Neural progenitor cell (in vitro differentiated cells): ENCODE data around the gene SRSF7. TPM values are rescaled to one million over a fixed set of nuclear protein-coding genes. Genes with fewer than 3 reads are reported as not detected.
A peak's percentile ranks its signal among the peaks of the same experiment; 100 is the strongest.
"Not testable (repeated sequence)": the region's sequence is repeated elsewhere in the genome, so short reads cannot be mapped to it uniquely, and the experiment has no call there.

Experiments
- DNase-seq: peaks from one replicate; pipeline ENCODE4 v3.0.0-alpha.2; 2016; ENCODE audit warnings: low spot score
- H2AFZ ChIP-seq: fragments of 200-600 bp; sonication (generic); replicated peaks from 2 replicates; pipeline ENCODE4 v1.6.1; 2016; ENCODE audit warnings: antibody characterized with exemption
- H3F3A ChIP-seq: fragments of 200-600 bp; sonication (generic); 2 replicates; pipeline ENCODE4 v1.6.1; 2016; ENCODE audit warnings: antibody characterized with exemption, low read depth
- H3K27ac ChIP-seq: fragments of 200-600 bp; sonication (generic); 2 replicates; pipeline ENCODE4 v1.5.1; 2016; ENCODE audit warnings: mild to moderate bottlenecking
- H3K27me3 ChIP-seq: fragments of 200-600 bp; sonication (generic); 2 replicates; pipeline ENCODE4 v1.6.1; 2016; ENCODE audit warnings: mild to moderate bottlenecking, moderate library complexity
- H3K36me3 ChIP-seq: fragments of 200-600 bp; sonication (generic); 2 replicates; pipeline ENCODE4 v1.5.1; 2016
- H3K4me1 ChIP-seq: fragments of 200-600 bp; sonication (generic); 2 replicates; pipeline ENCODE4 v1.6.1; 2016; ENCODE audit warnings: mixed run types
- H3K4me2 ChIP-seq: fragments of 200-600 bp; sonication (generic); 2 replicates; pipeline ENCODE4 v1.6.1; 2016
- H3K4me3 ChIP-seq: fragments of 200-600 bp; sonication (generic); 2 replicates; pipeline ENCODE4 v1.5.1; 2016
- H3K79me2 ChIP-seq: fragments of 200-600 bp; sonication (generic); 2 replicates; pipeline ENCODE4 v1.6.1; 2016; ENCODE audit warnings: low read depth
- H3K9ac ChIP-seq: fragments of 200-600 bp; sonication (generic); 2 replicates; pipeline ENCODE4 v1.6.1; 2016
- H3K9me3 ChIP-seq: fragments of 200-600 bp; sonication (generic); 2 replicates; pipeline ENCODE4 v1.5.1; 2016; ENCODE audit warnings: low read depth
- H4K20me1 ChIP-seq: fragments of 200-600 bp; sonication (generic); 2 replicates; pipeline ENCODE4 v1.6.1; 2016; ENCODE audit warnings: low read depth
- H3K27ac Mint-ChIP-seq: 3 replicates; pipeline ENCODE4 v1.8.0; 2021; ENCODE audit warnings: mixed read lengths
- H3K27me3 Mint-ChIP-seq: 2 replicates; pipeline ENCODE4 v1.8.0; 2022; ENCODE audit warnings: low read depth, mild to moderate bottlenecking, inconsistent platforms, moderate library complexity, mixed read lengths; ENCODE audit not compliant: insufficient read depth
- H3K36me3 Mint-ChIP-seq: 3 replicates; pipeline ENCODE4 v1.8.0; 2021; ENCODE audit warnings: mixed read lengths
- H3K4me1 Mint-ChIP-seq: 3 replicates; pipeline ENCODE4 v1.8.0; 2021; ENCODE audit warnings: mixed read lengths
- H3K4me3 Mint-ChIP-seq: 3 replicates; pipeline ENCODE4 v1.8.0; 2021; ENCODE audit warnings: mild to moderate bottlenecking, moderate library complexity, mixed read lengths
- H3K9me3 Mint-ChIP-seq: 3 replicates; pipeline ENCODE4 v1.8.0; 2020; ENCODE audit warnings: mixed read lengths
- EZH2 ChIP-seq: fragments of 200-600 bp; sonication (generic); IDR thresholded peaks from 2 replicates; pipeline ENCODE4 v1.6.1; 2017; ENCODE audit warnings: antibody characterized with exemption, mild to moderate bottlenecking, moderate library complexity
- EZH2phosphoT487 ChIP-seq: fragments of 200-600 bp; sonication (generic); IDR thresholded peaks from 2 replicates; pipeline ENCODE4 v1.6.1; 2017; ENCODE audit warnings: antibody characterized with exemption
- total RNA-seq: library from RNA; depleted of rRNA; stranded (reverse); fragments of >200 nt; gene quantifications from 2 replicates; pipeline ENCODE4 v1.2.3, GENCODE V29; 2015; ENCODE audit warnings: low replicate concordance
- TF ChIP-seq, protein P1 (sequence below): fragments of 200-600 bp; sonication (generic); IDR thresholded peaks from 2 replicates; pipeline ENCODE4 v1.5.1; 2017; ENCODE audit warnings: antibody characterized with exemption, mild to moderate bottlenecking

SRSF7 gene
- total RNA-seq, 1 donor from 2014 or later = 307 TPM

DNA sequence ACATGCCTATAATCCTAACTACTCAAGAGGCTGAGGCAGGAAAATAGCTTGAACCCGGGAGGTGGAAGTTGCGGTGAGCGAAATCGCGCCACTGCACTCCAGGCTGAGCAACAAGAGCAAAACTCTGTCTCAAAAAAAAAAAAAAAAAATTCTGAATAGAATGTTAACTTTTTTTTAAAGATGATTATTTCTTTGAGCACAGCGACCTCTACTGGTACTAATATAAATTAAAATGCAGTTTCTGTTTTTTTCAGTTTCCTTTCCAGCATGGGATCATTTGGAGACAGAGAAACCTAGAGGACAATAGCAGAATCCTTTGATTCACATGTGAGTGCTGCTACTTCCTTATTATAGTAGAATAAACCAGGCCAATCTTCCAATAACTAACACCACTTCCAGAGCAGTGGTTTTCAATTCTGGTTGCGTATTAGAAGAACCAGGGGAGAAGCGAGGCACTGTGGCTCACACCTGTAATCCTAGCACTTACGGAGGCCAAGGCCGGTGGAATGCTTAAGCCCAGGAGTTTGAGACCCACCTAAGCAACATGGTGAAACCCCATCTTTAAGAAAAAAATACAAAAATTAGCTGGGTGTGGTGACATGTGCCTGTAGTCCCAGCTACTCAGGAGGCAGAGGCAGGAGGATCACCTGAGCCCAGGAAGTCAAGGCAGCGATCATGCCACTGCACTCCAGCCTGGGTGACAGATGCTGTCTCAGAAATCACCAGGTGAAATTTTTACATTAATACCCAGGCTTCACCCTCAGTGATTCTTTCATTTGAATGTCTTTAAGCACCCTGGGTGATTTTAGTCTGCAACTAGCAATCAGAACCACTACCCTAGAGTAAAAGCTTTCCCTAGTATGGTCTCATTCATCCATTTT is 10.1 kb downstream of the SRSF7 start:
- Histone ChIP-seq H4K20me1 (peaks cover 52% of the 10 kb centered on the region), H3K27ac (peak overlapping the region; percentile 56), H3K4me1 (no peaks in the 10 kb centered on the region), H3F3A (peaks cover 75% of the 10 kb centered on the region), H3K36me3 (peaks cover 35% of the 10 kb centered on the region), H3K4me3 (no peak overlapping the region), H2AFZ (no peak overlapping the region), H3K9me3 (no peaks in the 10 kb centered on the region), H3K79me2 (peaks cover 68% of the 10 kb centered on the region), H3K27me3 (no peaks in the 10 kb centered on the region), H3K9ac (no peak overlapping the region), H3K4me2 (no peak overlapping the region)
- peaks cover 4% of the 10 kb centered on the region for H3K27me3 Mint-ChIP-seq
- H3K4me1 Mint-ChIP-seq = peaks cover 16% of the 10 kb centered on the region
- no peak for TF ChIP-seq EZH2
- TF ChIP-seq, protein P1, sequence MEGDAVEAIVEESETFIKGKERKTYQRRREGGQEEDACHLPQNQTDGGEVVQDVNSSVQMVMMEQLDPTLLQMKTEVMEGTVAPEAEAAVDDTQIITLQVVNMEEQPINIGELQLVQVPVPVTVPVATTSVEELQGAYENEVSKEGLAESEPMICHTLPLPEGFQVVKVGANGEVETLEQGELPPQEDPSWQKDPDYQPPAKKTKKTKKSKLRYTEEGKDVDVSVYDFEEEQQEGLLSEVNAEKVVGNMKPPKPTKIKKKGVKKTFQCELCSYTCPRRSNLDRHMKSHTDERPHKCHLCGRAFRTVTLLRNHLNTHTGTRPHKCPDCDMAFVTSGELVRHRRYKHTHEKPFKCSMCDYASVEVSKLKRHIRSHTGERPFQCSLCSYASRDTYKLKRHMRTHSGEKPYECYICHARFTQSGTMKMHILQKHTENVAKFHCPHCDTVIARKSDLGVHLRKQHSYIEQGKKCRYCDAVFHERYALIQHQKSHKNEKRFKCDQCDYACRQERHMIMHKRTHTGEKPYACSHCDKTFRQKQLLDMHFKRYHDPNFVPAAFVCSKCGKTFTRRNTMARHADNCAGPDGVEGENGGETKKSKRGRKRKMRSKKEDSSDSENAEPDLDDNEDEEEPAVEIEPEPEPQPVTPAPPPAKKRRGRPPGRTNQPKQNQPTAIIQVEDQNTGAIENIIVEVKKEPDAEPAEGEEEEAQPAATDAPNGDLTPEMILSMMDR = peak; percentile 69
- peaks cover 56% of the 10 kb centered on the region for H3K36me3 Mint-ChIP-seq
- H3K4me3 Mint-ChIP-seq = no peak overlapping the region
- peak; percentile 48 for DNase-seq
- peaks cover 10% of the 10 kb centered on the region for H3K9me3 Mint-ChIP-seq
- no peak overlapping the region for H3K27ac Mint-ChIP-seq

DNA sequence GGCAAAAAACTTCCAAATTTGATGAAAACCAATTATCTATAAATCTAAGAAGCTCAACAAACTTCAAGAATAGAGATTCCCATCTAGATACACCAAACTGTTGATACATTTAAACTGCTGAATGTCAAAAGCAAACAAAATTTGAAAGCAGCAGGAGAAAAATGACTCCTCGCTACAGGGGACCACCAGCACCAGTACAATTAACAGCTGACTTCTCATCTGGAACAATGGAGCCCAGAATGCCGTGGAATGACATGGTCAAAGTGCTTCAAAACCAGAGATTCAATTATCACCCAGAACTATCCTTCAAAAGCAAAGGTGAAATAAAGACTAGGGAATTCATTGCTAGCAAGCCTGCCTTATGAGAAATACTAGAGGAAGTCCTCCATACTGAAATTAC is 11.6 kb downstream of the SRSF7 start:
- Mint-ChIP-seq H3K36me3 (peaks cover 48% of the 10 kb centered on the region), H3K4me3 (no peak overlapping the region), H3K4me1 (peaks cover 20% of the 10 kb centered on the region), H3K27me3 (peaks cover 4% of the 10 kb centered on the region), H3K9me3 (peaks cover 10% of the 10 kb centered on the region), H3K27ac (no peak overlapping the region)
- H3K4me1 ChIP-seq = no peaks in the 10 kb centered on the region
- H3K4me2 ChIP-seq = no peak overlapping the region
- H4K20me1 ChIP-seq = peaks cover 39% of the 10 kb centered on the region
- no peak for TF ChIP-seq EZH2phosphoT487
- TF ChIP-seq, protein P1 = no peak
- TF ChIP-seq EZH2 = no peak
- H3K4me3 ChIP-seq = no peak overlapping the region
- no peak overlapping the region for H3K27ac ChIP-seq
- H3K79me2 ChIP-seq = peaks cover 53% of the 10 kb centered on the region
- no peaks in the 10 kb centered on the region for H3K9me3 ChIP-seq
- H3K27me3 ChIP-seq = no peaks in the 10 kb centered on the region
- no peak overlapping the region for H3K9ac ChIP-seq
- H3K36me3 ChIP-seq = peaks cover 22% of the 10 kb centered on the region
- H2AFZ ChIP-seq = no peak overlapping the region
- DNase-seq = no peak
- H3F3A ChIP-seq = peaks cover 62% of the 10 kb centered on the region

DNA sequence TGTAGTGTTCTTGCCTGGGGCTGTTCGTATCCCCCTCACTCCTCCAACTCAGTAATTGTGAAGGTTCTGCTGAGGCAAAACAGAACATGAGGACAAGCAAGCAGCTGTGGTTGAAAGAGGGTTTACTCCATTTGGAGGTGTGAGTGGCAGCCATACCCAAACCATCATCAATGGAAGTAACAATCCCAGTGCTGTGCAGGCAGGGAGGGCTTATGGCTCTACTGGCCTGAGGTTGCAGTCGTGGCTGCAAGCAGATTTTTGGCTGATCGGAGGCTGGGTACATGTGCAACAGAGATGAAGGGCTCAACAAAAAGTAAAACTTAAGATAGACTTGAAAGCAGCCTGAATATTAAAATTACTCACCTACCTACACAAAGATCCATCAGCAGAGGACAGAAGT is 13.2 kb downstream of the SRSF7 start:
- H3K4me1 ChIP-seq = no peaks in the 10 kb centered on the region
- peaks cover 9% of the 10 kb centered on the region for H3K36me3 ChIP-seq
- DNase-seq = no peak
- H3K27ac ChIP-seq = no peak overlapping the region
- H3K4me1 Mint-ChIP-seq = peaks cover 20% of the 10 kb centered on the region
- no peak overlapping the region for H3K4me2 ChIP-seq
- no peak for TF ChIP-seq EZH2phosphoT487
- TF ChIP-seq EZH2 = no peak
- H2AFZ ChIP-seq = no peak overlapping the region
- peaks cover 10% of the 10 kb centered on the region for H3K9me3 Mint-ChIP-seq
- H3K27me3 ChIP-seq = no peaks in the 10 kb centered on the region
- H3K27ac Mint-ChIP-seq = no peak overlapping the region
- H3K27me3 Mint-ChIP-seq = peaks cover 6% of the 10 kb centered on the region
- H3F3A ChIP-seq = peaks cover 46% of the 10 kb centered on the region
- no peak overlapping the region for H3K9ac ChIP-seq
- no peaks in the 10 kb centered on the region for H3K9me3 ChIP-seq
- peaks cover 47% of the 10 kb centered on the region for H3K36me3 Mint-ChIP-seq
- peaks cover 37% of the 10 kb centered on the region for H3K79me2 ChIP-seq
- no peak overlapping the region for H3K4me3 ChIP-seq
- H4K20me1 ChIP-seq = peaks cover 23% of the 10 kb centered on the region
- peak overlapping the region; percentile 1 for H3K4me3 Mint-ChIP-seq

DNA sequence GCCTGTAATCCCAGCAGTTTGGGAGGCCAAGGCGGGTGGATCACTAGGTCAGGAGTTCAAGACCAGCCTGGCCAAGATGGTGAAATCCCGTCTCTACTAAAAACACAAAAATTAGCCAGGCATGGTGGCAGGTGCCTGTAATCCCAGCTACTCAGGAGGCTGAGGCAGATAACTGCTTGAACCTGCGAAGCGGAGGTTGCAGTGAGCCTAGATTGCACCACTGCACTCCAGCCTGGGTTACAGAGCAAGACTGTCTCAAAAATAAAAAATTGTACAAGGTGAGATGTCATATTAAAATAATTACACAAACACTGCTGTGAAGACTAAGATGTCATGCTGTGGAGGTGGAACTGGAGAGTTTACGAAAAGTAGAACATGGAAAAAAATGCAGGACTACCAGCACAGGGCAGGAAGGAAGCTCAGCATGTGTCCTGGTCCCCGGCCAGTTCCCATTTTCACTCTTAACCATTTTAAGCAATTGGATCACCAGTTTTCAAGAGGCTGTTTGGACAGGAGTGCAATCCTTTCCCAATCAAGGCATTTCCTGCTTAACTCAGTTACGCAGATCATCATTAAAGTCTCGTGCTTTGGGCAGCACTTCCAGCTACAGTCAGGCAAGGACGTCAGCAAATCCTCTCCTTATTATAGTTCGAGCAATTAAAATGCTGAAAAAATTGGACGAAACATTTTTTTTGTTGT is 14.0 kb downstream of the SRSF7 start:
- peaks cover 45% of the 10 kb centered on the region for H3K36me3 Mint-ChIP-seq
- H3K27ac Mint-ChIP-seq, H3K36me3 ChIP-seq, H3K4me3 ChIP-seq, H3K27me3 ChIP-seq, H3K27me3 Mint-ChIP-seq, H3K9ac ChIP-seq, H3K9me3 ChIP-seq, H3K4me2 ChIP-seq, H3K4me1 ChIP-seq, DNase-seq, H3K9me3 Mint-ChIP-seq, H2AFZ ChIP-seq, H3K4me3 Mint-ChIP-seq: not testable (repeated sequence)
- H3K79me2 ChIP-seq = peaks cover 32% of the 10 kb centered on the region
- peaks cover 39% of the 10 kb centered on the region for H3F3A ChIP-seq
- H4K20me1 ChIP-seq = peaks cover 17% of the 10 kb centered on the region
- H3K27ac ChIP-seq = peak overlapping the region; percentile 20
- peaks cover 20% of the 10 kb centered on the region for H3K4me1 Mint-ChIP-seq
